GM19025 (cell line): ENCODE results near the gene ZFYVE27.
"Not testable (repeated sequence)": the region's sequence is repeated elsewhere in the genome, so short reads cannot be mapped to it uniquely, and the experiment has no call there.

Experiments used
- ATAC-seq: cut with Tn5 transposase; IDR thresholded peaks from one replicate; pipeline ENCODE4 v1.9.1; 2021; ENCODE audit warnings: mild to moderate bottlenecking, low read depth, moderate library complexity; ENCODE audit not compliant: unreplicated experiment

ZFYVE27 gene

GRCh38 chr10:97736902-97737769, at the start of gene ZFYVE27:
ZFYVE27 (plus strand) TSS chr10:97737128; CDS start chr10:97738478, 1,350 bp downstream.
- ATAC-seq, result peak; percentile 82

GRCh38 chr10:97687785-97688781, 48.8 kb upstream of the ZFYVE27 start:
- no peak for ATAC-seq

DNA sequence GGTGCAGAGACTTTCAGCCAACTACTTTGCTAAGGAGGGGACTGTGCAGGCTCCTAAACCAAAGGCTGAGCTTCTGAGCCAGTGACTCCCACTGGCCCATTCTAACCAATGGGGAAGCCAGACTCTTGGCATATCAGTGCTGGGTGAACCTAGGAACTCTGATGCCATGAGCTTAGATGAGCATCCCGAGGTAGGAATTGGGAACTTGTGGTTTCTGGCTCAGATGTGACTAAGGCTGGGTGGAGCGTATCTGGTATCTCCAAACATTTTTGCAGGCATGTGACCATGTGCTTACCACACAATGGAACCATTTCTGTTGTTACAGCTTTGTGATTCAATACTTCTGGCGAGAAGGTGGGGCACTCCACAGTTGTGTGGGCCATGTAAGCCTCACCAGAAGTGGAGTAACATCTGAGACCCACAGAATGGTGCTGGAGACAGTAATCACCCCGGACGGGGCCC, 47.3 kb upstream of the ZFYVE27 start:
- no peak for ATAC-seq

DNA sequence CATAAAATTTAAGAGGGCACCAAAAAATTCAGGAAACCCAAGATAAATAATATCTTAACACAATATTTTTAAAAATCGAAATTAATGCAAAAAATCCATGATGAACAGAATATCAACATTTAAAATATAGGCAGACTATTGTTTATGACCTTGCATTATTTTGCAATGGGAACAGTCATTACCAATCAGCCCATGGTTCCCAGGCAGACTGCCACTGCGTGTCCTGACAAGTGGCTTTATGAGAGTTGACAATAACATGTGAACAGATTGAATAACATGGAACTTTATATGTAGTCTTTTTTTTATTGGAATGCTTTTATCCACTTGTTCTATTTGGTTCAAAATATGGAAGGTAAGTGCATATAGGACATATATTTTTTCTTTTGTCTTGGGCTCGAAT, 46.8 kb upstream of the ZFYVE27 start:
- no peak for ATAC-seq

DNA sequence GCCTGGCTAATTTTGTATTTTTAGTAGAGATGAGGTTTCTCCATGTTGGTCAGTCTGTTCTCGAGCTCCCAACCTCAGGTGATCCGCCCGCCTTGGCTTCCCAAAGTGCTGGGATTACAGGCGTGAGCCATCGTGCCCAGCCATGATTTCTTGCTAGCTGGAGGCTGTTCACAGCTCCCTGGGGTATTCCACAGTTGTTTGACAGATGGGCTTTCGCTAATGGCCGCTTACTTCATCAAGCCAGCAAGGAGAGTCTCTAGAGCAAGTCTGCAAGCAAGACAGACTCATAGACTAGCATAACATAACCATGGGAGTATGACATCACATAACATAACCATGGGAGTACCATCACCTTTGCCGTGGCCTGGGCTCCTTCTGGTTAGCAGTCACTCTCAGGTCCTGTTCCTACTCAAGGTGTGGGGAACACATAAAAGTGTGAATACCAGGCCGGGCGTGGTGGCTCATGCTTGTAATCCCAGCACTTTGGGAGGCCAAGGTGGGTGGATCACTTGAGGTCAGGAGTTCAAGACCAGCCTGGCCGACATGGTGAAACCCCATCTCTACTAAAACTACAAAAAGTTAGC, 38.8 kb upstream of the ZFYVE27 start:
- not testable (repeated sequence) for ATAC-seq

DNA sequence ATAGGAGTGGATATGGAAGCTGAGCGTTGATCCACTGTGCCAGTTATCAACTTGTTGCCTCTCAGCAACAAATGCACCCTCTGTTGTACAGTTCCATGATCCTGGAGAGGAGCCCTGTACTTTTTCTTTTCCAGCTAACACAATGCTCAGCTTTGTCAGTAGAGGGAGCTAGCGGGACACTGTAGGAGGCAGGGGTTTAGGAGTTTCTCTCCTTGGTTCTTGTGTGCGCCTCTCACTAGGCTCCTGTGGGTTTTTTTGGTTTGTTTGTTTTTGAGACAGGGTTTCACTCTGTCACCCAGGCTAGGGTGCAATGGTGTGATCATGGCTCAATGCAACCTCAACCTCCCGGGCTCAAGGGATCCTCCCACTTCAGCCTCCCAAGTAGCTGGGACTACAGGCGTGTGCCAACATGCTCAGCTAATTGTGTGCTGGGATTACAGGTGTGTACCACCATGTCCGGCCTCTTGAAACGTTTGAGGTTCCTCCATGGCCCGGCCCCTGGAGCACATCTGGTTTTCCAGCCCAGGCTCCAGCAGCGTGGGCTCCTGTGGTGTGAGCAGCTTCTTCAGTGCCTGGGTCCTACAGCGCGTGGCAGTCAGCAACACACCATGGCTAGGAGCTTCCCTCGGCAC, 35.4 kb upstream of the ZFYVE27 start:
- no peak for ATAC-seq

GRCh38 chr10:97703398-97704067, 33.4 kb upstream of the ZFYVE27 start:
- no peak for ATAC-seq

GRCh38 chr10:97704341-97704740, 32.6 kb upstream of the ZFYVE27 start:
- no peak for ATAC-seq

- ATAC-seq, result no peak
Measured at GRCh38 chr10:97705006-97705670, 31.8 kb upstream of the ZFYVE27 start.

- ATAC-seq, result no peak
Measured at GRCh38 chr10:97707134-97707861, 29.6 kb upstream of the ZFYVE27 start.

DNA sequence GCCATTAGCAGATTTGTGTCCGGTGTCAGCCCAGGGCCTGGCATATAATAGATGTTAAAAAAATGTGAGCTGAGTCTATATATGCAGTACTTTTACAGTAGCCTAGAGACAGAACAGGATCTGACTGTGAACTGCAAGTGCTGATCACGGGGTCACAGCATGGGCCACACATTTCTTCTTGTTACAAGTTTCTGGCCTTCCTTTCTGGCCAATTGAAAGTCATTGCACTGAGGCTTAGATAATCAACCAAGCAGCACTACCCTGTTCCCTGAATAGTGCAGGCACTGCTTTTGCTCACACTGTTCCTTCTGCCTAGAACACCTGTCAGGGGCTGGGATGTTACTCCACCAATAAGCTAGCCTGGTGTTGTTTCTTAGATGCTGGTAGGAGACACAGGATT, 28.8 kb upstream of the ZFYVE27 start:
- ATAC-seq, result no peak

DNA sequence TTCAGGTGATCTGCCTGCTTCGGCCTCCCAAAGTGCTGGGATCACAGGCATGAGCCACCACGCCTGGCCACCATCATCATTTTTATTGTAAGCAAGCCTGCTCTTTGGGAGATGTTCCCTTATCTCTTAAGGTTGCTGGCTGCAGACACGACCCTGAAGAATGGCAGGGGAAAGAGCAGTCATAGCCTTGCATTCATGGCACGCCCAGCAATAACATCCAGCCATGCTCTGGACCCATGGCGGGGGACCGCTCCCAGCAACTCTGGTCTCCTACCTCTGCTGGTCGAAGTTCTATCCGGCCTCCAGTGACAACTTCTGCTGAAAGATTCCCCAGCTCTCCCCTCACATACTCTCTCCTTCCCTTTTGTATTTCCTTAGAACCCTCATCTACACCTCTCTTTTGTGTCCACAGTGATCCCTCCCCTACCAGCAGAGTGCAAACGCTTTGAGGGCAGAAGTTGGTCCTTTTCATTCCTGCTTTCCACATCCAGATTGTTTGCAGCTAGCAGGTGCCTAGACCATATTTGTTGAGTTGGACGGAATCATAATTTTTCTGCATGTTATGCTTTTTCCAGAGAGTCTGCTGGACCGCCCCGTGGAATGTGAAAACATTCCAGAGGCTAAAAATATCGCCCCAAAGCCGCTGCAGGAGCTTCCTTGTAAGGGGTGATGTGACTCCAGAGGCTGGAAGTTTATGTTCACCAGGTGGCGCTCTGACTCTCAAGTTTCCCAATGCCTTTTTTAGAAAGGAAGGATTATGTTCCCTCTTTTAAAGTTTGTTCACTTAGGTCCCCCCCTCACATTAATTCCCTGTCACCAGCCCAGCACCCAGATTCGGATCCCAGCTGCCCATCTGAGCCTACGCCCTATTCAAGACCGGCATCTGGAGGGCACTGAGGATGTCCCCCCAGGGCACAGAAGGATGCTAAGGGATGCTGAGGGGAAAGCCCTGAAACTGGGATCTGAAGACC, 27.7 kb upstream of the ZFYVE27 start:
- ATAC-seq, result no peak

DNA sequence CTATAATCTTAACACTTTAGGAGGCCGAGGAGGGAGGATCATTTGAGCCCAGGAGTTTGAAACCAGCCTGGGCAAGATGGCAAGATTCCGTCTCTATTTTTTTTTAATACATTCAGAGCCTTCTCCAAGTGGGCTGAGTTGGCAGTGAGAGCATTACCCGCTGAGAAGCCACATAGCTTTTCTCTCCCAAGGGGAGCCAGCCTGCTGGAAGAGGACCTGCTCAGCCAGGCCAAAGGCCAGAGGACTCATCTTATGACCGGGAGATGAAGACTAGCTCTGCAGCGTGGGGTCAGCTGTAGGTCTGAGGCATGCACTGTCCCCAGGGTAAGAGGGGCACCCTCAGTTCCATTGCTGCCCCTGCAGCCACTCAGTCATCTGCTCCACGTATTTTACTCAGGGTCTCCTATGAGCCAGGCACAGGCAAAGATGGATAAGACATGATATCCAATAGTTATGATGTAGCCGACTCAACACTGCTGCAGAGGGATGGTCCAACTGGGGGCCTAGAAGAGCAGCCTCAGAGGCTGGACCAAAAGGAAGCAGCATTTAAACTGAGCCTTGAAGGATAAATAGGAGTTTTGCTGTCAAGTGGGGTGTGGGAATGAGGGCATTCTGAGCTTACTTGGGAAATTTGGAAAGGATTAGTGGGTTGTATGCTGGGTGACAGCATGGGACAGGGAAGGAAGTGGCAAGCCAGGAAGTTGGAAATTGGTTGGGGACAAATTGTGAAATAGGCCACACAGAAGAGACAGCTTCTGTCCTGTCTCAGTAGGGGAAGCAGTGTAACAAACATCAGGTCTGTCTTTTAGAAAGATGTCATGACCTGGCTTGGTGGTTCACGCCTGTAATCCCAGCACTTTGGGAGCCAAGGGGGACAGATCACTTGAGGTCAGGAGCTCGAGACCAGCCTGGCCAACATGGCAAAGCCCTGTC, 25.0 kb upstream of the ZFYVE27 start:
- no peak for ATAC-seq

DNA sequence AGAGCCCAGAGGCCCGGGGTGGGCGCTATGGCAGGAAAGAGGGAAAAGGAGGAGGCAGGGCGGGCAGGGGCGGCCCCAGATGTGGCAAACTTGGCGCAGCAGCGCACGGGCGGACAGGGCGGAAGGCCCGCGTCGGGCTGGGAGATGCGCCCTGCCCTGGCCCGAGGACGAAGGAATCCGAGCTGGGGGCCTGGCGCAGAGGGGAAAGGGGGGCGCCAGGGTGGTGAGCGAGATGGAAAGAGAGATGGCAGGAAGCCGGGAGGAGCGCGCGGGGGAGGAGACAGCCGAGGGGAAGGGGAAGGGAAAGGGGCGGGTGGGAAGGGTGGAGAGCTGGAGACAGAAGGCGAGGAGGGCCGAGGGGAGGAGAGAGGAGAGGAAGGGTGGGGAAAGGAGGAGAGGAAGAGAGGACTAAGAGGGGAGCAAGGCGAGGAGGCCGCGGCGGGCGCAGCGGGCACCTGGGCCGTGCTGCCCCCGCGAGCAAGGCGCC, 23.5 kb upstream of the ZFYVE27 start, which contains the start of gene MARVELD1:
Gene MARVELD1, plus strand, starts transcription at position 392 of the 487 bp plus-strand sequence. CDS start 147 bp downstream, outside the sequence.
- ATAC-seq, result no peak

DNA sequence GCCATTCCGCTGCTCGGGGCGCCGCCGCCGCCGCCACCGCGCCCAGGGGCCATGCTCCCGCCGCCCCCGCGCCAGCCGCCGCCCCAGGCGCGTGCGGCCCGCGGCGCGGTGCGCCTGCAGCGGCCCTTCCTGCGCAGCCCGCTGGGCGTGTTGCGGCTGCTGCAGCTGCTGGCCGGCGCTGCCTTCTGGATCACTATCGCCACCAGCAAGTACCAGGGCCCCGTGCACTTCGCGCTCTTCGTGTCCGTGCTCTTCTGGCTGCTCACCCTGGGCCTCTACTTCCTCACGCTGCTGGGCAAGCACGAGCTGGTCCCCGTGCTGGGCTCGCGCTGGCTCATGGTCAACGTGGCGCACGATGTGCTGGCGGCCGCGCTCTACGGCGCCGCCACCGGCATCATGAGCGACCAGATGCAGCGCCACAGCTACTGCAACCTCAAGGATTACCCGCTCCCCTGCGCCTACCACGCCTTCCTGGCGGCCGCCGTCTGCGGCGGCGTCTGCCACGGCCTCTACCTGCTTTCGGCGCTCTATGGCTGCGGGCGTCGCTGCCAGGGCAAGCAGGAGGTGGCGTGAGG, 23.0 kb upstream of the ZFYVE27 start:
- peak; percentile 73 for ATAC-seq
